ENCODE measurements around the gene PDE5A. TPM values are rescaled to one million over a fixed set of nuclear protein-coding genes. Genes with fewer than 3 reads are reported as not detected.
"Not testable (repeated sequence)": the region's sequence is repeated elsewhere in the genome, so short reads cannot be mapped to it uniquely, and the experiment has no call there.

Gene PDE5A
- total RNA-seq, 2 experiments from 2014 or later, result not detected

DNA sequence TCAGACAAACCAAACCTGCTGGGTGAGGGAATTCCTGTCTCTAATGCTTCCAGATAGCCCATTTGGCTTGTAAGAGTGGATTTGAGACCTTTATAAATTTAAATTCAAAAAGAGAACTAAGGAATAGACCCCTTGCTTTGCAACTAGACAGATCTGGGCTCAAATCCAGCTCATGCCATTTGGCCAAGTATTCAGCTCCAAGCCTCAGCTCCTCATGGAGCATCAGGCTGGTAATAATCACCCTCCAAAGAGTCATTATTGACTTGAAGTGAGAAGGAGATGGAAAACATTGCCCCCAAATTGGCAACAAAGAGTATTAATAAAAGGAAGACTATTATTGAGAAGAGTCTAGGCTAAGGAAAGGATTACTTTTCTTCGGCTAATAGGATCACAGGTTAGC lies 134.7 kb downstream of the PDE5A start:
- no peak overlapping the region for H3K27ac Mint-ChIP-seq
- H3K4me3 Mint-ChIP-seq, result no peak overlapping the region
- H3K36me3 Mint-ChIP-seq, result peaks cover 3% of the 10 kb centered on the region
- H3K4me1 Mint-ChIP-seq, result no peaks in the 10 kb centered on the region
- no peaks in the 10 kb centered on the region for H3K9me3 Mint-ChIP-seq
- no peak for DNase-seq
- no peaks in the 10 kb centered on the region for H3K27me3 Mint-ChIP-seq

DNA sequence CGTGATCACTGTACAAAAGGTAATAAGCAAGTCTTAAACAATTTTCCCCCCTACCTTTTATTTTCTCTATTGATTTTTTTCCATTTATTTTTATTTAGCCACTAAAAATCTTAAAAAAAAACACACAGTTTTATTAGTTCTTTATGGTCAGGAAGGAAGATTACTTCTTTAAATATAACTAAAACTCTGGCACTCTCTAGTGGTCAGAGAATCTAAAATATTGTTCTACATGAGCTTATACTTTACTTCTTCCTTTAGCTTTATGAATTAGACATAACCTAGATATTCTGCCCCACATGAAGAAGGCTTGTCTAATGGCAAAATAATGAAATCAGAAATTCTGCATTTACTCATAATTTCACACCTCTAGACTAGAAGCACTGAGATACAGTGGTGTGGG lies 135.2 kb downstream of the PDE5A start:
- no peak overlapping the region for H3K27ac Mint-ChIP-seq
- peaks cover 3% of the 10 kb centered on the region for H3K36me3 Mint-ChIP-seq

DNA sequence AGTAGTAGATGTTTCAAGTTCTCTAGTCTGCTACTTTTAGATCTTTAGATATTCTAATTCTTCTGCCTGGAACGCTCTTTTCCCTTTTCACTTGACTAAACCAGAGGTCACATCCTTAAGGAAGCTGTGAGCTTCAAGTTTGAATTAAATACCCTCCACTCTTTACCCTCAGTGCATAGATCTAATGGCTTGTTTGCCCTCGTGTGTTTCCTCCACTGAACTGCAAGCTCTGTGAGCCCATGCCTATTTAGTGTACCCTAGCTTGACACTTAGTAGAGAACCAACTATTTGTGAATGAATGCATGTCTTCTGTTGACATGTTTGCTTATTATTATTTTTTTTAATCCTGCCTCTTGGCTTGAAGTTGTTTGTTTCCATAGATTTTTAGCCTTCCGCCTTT lies 138.3 kb downstream of the PDE5A start:
- Mint-ChIP-seq H3K36me3 (peaks cover 6% of the 10 kb centered on the region), H3K27ac (no peak overlapping the region), H3K4me3 (no peak overlapping the region), H3K4me1 (no peaks in the 10 kb centered on the region), H3K27me3 (no peaks in the 10 kb centered on the region), H3K9me3 (no peaks in the 10 kb centered on the region)
- DNase-seq, result no peak

More for the DNA sequence above, 135.2 kb downstream of the PDE5A start:
- Mint-ChIP-seq H3K9me3 (no peaks in the 10 kb centered on the region), H3K4me1 (no peaks in the 10 kb centered on the region), H3K4me3 (no peak overlapping the region), H3K27me3 (no peaks in the 10 kb centered on the region)
- DNase-seq, result no peak

DNA sequence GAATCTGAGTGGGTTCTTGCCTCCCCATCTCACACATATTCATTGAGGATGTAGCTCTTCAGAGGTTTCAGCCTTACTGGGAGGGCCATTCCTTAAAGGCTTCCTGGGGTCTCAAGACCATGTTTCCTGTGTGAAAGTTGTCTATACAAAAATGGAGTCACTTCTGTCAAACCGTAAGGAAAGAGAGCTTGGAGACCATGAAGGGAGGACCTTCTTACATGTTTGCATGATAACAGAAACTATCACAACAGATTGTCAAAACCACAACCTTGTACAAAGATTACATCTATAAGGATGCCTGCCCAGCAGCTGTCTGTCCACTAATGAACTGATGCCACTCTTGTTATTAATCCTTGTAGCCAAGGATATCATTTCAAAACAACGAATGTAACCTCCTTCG lies 139.3 kb downstream of the PDE5A start:
- no peaks in the 10 kb centered on the region for H3K4me1 Mint-ChIP-seq
- no peak overlapping the region for H3K4me3 Mint-ChIP-seq
- H3K27me3 Mint-ChIP-seq, result no peaks in the 10 kb centered on the region
- H3K36me3 Mint-ChIP-seq, result peaks cover 12% of the 10 kb centered on the region
- peaks cover 4% of the 10 kb centered on the region for H3K9me3 Mint-ChIP-seq
- no peak overlapping the region for H3K27ac Mint-ChIP-seq
- no peak for DNase-seq

DNA sequence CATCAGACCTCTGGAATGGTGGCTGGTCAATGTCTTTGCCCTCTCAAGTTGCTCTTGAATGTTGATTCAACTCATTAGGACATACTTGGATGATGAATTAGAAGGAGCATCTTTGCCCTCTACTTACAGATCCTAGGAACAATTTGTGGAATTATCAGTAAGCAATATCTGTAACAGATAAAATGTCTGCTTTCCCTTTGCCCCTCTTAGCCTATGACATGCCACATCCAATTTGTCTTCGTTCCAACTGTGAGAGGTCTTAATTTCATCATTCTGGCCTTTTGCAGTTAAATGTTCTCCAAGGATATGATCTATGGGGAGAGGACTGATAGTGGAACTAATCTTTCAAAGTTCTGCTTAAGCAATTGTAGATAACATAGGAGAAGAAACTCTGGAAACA lies 148.3 kb downstream of the PDE5A start:
- Mint-ChIP-seq H3K27ac (no peak overlapping the region), H3K4me3 (no peak overlapping the region), H3K9me3 (peaks cover 7% of the 10 kb centered on the region), H3K27me3 (no peaks in the 10 kb centered on the region), H3K4me1 (no peaks in the 10 kb centered on the region), H3K36me3 (peaks cover 48% of the 10 kb centered on the region)
- DNase-seq, result no peak

DNA sequence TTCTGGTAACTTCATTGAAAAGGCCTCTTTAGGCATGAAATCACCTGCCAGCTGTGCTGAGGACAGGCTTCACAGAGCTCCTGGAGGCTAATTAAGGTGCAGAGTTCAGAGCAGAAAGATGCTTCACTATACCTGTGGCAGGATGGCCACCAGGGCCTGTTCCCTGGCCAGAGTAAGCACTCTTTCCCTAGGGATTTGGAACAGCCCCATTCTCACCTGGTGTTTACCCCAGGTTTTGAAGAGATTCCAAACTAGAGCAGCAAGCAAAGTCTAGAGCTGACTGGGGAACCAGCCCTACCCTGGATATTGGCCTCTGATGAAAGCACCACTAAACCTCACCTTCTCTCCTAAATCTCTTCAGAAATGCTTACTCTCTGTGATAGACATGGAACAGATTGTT lies 148.8 kb downstream of the PDE5A start:
- no peaks in the 10 kb centered on the region for H3K27me3 Mint-ChIP-seq
- no peak overlapping the region for H3K27ac Mint-ChIP-seq
- peaks cover 48% of the 10 kb centered on the region for H3K36me3 Mint-ChIP-seq

DNA sequence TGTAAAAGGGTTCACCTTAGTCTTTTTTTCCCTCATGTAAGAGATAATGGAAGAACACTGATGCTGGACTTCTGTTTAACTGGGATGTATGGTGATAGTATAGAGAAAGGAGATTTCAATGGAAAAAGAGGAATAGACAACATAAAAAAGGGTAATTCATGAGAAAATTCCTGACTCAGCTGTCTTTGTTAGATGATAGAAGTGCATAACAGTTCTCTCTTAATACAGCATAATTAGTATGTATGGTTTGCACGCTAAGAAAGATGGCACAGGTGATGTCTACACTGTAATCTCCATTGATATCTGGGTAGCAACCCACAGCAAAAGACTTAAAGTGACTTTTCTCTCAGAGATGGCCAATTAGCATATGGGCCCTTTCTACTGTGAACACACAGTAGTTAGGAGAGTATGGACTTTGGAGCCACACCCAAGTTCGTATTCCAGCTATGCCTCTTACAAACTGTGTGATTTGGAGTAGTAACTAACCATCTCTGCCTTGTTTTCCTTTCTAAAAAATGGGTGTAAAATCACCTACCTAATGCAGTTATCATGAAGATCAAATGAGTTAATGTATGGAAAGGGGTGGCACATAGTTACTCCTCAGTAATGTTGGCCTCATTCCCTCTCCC lies 149.3 kb downstream of the PDE5A start:
- DNase-seq, result no peak
- Mint-ChIP-seq H3K27ac (no peak overlapping the region), H3K4me1 (no peaks in the 10 kb centered on the region), H3K9me3 (peaks cover 3% of the 10 kb centered on the region), H3K36me3 (peaks cover 43% of the 10 kb centered on the region), H3K27me3 (no peaks in the 10 kb centered on the region), H3K4me3 (no peak overlapping the region)

More for the DNA sequence above, 148.8 kb downstream of the PDE5A start:
- Mint-ChIP-seq H3K4me1 (no peaks in the 10 kb centered on the region), H3K4me3 (no peak overlapping the region), H3K9me3 (peaks cover 7% of the 10 kb centered on the region)
- no peak for DNase-seq

DNA sequence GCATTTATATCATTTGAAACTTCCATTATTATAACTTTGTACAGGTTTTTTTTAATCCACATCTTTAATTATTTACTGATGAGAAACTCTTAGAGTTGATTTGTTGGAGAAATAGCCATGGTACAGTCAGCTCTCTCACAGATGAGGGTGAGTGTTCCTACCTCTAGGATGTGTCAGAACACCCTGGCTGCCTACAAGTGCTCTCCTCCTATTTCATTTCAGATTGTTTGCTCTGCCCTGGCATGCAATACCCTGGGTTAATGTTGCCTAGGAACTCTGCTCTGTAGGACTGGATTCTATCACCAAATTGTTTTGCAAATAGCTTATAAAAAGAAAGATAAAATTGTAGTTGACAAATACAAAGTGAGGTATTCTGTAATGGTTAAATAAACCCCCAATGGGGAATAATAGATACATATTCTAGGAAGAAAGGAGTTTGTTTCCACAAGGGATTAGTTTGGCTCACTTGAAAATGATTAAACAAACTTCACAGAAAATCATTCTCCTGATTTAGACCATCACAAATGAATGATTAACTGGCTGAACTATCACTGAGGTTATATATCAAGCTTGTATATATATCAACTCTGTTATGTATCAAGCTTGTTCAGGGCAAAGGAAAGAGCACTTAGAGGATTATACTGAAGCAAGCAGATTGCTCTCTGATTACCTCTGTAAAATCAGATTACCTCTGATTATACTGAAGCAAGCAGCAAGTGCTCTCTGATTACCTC lies 150.0 kb downstream of the PDE5A start:
- Mint-ChIP-seq H3K9me3 (no peaks in the 10 kb centered on the region), H3K4me1 (no peaks in the 10 kb centered on the region), H3K4me3 (no peak overlapping the region), H3K27me3 (no peaks in the 10 kb centered on the region), H3K27ac (no peak overlapping the region), H3K36me3 (peaks cover 36% of the 10 kb centered on the region)
- no peak for DNase-seq

DNA sequence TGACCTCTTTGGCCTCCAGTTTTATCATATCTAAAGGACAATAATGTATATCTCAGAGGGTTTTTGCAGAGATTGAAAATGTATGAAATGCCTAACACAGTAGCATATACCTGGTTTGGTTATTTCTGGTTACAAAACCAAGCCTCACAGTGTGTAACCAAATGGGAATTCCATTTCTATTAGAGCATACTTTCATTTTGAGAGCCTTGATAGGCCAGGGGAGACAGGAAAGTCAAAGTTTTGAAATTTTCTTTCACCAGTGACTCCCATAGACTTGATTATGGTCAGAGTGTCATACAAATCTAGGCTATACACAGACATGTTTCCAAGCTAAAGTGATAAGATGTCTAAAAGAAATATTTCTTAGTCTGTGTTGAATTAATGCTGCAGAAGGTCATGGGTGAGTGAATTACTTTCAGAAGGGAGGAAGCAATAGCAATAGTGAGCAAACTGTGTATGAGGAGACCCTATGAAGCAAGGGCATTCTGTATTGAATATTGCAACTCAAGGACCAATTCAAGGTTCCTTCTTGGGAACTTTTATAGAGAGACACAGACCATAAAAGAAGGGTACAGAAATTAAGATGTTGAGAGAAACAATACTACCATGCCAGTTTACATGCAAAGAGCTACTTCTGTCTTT lies 151.1 kb downstream of the PDE5A start:
- no peaks in the 10 kb centered on the region for H3K27me3 Mint-ChIP-seq
- no peaks in the 10 kb centered on the region for H3K9me3 Mint-ChIP-seq
- DNase-seq, result no peak
- peaks cover 27% of the 10 kb centered on the region for H3K36me3 Mint-ChIP-seq
- H3K4me3 Mint-ChIP-seq, result no peak overlapping the region
- no peaks in the 10 kb centered on the region for H3K4me1 Mint-ChIP-seq
- no peak overlapping the region for H3K27ac Mint-ChIP-seq

DNA sequence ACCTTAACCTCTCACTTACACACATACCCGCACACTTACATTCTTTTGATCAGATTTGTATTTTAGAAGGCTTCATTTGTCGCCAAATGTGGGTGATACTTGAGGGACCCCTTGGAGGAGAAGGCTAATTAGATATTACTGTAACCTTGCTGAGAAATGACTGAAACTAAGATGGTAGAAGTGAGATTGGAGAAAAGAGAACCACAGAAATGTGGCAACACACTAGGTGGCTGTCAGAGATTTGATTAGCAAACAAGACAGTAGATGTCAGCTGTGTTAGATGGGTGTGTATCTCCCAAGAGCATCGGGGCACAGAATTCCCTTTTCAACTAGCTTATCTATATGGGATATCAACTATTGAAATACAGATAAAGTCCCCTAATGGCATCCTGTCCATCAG lies 157.3 kb downstream of the PDE5A start:
- Mint-ChIP-seq H3K4me1 (peaks cover 3% of the 10 kb centered on the region), H3K27ac (no peak overlapping the region), H3K27me3 (no peaks in the 10 kb centered on the region), H3K36me3 (peaks cover 10% of the 10 kb centered on the region), H3K9me3 (no peaks in the 10 kb centered on the region), H3K4me3 (no peak overlapping the region)
- DNase-seq, result no peak

DNA sequence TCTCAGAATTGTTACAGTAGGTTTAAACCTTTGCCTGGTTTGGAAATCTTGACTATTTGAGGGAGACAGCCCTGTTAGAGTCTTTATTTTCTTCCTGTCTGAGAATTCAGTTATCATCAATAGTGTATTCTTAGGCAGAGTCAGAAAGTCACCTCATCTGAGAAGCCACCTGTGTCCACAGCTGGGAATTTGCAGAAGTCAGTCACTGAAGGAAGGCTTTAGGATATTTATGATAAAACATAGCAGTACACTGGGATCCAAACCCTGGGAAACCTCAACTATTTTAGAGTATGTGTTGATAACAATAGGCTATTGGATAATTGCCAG lies 157.9 kb downstream of the PDE5A start:
- H3K9me3 Mint-ChIP-seq, H3K4me3 Mint-ChIP-seq, H3K4me1 Mint-ChIP-seq, H3K36me3 Mint-ChIP-seq, H3K27ac Mint-ChIP-seq, H3K27me3 Mint-ChIP-seq, DNase-seq: not testable (repeated sequence)

DNA sequence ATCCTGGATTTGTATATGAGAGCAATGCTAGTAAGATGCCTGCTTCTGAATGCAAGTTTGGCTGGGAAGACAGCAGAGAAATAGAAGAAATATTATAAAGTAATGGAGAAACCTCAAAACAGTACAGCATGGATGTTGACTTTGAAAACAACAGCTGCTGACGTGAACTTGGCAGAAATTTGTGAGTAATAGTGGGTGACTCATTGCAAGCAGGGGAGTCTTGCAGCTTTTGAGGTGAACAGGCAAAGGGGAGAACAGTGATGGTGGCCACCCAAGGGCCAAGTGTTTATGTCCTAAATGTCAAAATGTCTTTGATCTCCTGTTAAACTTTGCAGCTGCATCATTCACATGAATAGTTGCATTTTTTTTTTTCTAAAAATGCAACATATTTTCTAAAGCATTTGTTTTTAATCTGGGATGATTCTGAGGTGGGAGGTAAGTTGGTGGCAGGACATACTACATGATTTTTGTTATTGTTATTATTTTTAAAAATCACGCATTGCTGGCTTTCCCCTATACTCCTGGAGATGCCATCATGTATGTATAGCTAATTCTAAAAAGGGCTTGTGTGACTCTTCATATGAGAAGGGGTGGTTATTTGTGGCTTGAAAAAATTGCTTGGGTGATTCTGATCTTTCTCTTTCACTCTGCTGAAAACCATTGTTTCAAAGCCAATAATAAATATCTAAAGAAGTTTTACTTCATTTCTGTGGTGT lies 158.4 kb downstream of the PDE5A start:
- H3K9me3 Mint-ChIP-seq, H3K4me1 Mint-ChIP-seq, H3K4me3 Mint-ChIP-seq, H3K36me3 Mint-ChIP-seq, DNase-seq, H3K27me3 Mint-ChIP-seq, H3K27ac Mint-ChIP-seq: not testable (repeated sequence)

DNA sequence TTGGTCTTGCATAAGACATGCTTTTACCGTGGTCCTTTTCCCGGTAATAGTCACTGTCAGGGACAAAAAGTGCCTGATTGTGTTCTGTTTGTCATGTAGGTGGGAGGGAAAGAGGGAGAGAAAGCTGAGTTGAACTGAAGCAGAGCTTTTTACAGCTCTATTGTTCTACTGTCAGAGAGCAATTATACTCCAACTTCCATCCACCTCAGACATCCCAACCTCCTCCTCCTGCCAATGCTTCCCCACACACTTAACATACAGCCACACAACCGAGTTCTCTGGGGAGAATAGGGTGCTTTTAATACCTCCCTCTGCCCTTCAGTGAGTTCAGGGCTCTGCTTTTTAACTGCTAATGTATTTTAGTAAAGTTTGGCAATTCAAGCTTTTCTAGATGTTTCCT lies 159.6 kb downstream of the PDE5A start:
- not testable (repeated sequence) for H3K9me3 Mint-ChIP-seq, H3K4me1 Mint-ChIP-seq, H3K36me3 Mint-ChIP-seq, DNase-seq, H3K27ac Mint-ChIP-seq, H3K4me3 Mint-ChIP-seq, H3K27me3 Mint-ChIP-seq

DNA sequence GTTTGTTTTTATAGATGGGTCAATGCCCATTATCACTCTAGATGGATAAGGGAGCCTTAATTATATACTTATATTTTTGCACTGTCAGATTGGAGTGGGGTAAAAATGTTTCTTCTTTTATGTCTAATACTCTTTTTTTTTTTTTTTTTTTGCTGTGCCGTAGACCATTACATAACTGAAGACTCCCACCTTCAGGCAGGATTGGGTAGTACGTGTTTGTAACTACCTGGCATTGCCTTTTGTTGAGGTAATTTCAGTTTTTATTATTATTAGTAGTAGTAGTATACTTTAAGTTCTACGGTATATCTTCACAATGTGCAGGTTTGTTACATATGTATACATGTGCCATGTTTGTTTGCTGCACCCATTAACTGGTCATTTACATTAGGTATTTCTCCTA lies 165.9 kb downstream of the PDE5A start:
- not testable (repeated sequence) for H3K4me1 Mint-ChIP-seq, H3K27me3 Mint-ChIP-seq, H3K4me3 Mint-ChIP-seq, H3K9me3 Mint-ChIP-seq
- peak overlapping the region; percentile 16 for H3K27ac Mint-ChIP-seq
- H3K36me3 Mint-ChIP-seq, result peaks cover 17% of the 10 kb centered on the region
- peak; percentile 11 for DNase-seq

DNA sequence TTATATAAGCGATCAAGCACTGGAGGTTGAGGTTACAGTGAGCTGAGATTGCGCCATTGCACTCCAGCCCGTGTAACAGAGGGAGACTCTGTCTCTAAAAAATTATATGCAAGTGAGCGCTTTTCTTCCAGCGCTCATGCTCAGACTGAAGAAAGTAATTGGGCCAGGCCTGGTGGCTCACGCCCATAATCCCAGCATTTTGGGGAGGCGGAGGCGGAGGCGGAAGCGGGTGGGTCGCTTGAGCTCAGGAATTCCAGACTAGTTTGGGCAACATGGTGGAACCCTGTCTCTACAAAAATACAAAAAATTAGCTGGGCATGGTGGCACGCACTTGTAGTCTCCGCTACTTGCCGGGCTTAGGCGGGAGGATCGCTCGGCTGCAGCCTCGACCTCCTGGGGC lies 172.9 kb downstream of the PDE5A start:
- H3K4me1 Mint-ChIP-seq, H3K36me3 Mint-ChIP-seq, H3K27me3 Mint-ChIP-seq, H3K9me3 Mint-ChIP-seq, DNase-seq: not testable (repeated sequence)
- peak overlapping the region; percentile 87 for H3K4me3 Mint-ChIP-seq
- H3K27ac Mint-ChIP-seq, result peak overlapping the region; percentile 56
